Thyroid gland (tissue), 4 donors: ENCODE results near the gene IRF7. TPM values are rescaled to one million over a fixed set of nuclear protein-coding genes. Genes with fewer than 3 reads are reported as not detected.

Source experiments
- DNase-seq, 2 donors: peaks; one replicate each; pipeline ENCODE4 v3.0.0-alpha.2; 2019
- H3K27ac ChIP-seq, 3 donors: fragments of 200-600 bp; sonication (generic); 1 replicate in 2 of 3; 2 replicates in 1 of 3; pipeline ENCODE4 v1.5.1; 2016 to 2019; ENCODE audit warnings: mild to moderate bottlenecking in 1 of 3, moderate library complexity in 1 of 3
- H3K27me3 ChIP-seq: fragments of 200-600 bp; sonication (generic); one replicate; pipeline ENCODE4 v1.5.1; 2019
- H3K36me3 ChIP-seq, 2 donors: fragments of 200-600 bp; sonication (generic); one replicate each; pipeline ENCODE4 v1.5.1; 2016 to 2019
- H3K4me1 ChIP-seq, 2 donors: fragments of 200-600 bp; sonication (generic); one replicate each; pipeline ENCODE4 v1.5.1; 2017 to 2019
- H3K4me3 ChIP-seq, 3 donors: fragments of 200-600 bp; sonication (generic); replicated peaks in 1 of 3; 1 replicate in 2 of 3; 2 replicates in 1 of 3; pipeline ENCODE4 v1.5.1; 2016; ENCODE audit warnings: mild to moderate bottlenecking in 1 of 3
- H3K9me3 ChIP-seq: fragments of 200-600 bp; sonication (generic); one replicate; pipeline ENCODE4 v1.5.1; 2017
- CTCF ChIP-seq, 6 experiments: fragments of 200-600 bp in 3 of 6; fragments of 450-650 bp in 3 of 6; sonication (generic) in 3 of 6; IDR thresholded peaks; one replicate each; pipeline ENCODE4 v1.5.1; 2016 to 2019; ENCODE audit warnings: antibody characterized with exemption in 6 of 6, mild to moderate bottlenecking in 2 of 6, inconsistent platforms in 1 of 6, moderate library complexity in 1 of 6
- POLR2A ChIP-seq, 2 donors: fragments of 450-650 bp; IDR thresholded peaks; one replicate each; pipeline ENCODE4 v1.6.1; 2017; ENCODE audit warnings: antibody characterized with exemption in 2 of 2, mild to moderate bottlenecking in 2 of 2, moderate library complexity in 1 of 2
- WGBS, 2 donors: methylation state at CpG; one replicate each; pipeline ENCODE4 v1.1.5; 2017; 5-methylcytosine and 5-hydroxymethylcytosine counted together
- intact Hi-C: fragments of 100-400 bp; cut with DNase I; formaldehyde crosslinking; loops from one replicate; pipeline ENCODE4 v1.15.1; 2023
- total RNA-seq, 4 donors: library from RNA; depleted of rRNA; stranded (reverse); fragments of >200 nt; gene quantifications; one replicate each; pipeline ENCODE4 v1.2.3, GENCODE V29; 2016

The IRF7 gene
- total RNA-seq, 4 donors from 2014 or later = 15.4 to 42.4 (median 29.1) TPM

DNA sequence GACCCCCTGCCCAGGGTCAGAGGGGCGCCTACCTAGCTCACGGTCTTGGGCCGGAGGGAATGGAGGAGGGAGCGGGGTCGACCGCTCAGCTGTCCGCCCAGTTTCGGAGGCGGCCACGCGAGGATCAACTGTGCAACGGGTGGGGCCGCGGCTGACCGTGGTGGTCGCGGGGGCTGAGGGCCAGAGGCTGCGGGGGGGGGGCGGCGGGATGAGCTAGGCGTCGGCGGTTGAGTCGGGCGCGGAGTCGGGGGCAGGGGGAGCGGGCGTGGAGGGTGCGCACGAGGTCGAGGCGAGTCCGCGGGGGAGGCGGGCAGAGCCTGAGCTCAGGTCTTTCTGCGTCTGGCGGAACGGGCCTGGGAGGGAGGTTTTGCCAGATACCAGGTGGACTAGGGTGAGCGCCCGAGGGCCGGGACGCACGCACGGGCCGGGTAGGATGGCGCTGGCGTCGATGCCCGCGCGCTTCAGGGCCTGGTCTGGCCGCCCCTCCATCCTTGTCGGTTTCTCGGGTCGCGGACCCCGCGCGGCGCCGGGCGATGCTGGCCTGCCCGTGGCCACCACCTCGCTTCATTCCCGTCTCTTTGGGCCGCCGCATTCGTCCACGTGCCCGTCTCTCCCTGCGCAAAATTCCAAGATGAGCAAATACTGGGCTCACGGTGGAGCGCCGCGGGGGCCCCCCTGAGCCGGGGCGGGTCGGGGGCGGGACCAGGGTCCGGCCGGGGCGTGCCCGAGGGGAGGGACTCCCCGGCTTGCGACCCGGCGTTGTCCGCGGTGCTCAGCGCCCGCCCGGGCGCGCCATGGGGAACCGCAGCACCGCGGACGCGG is 21.0 kb upstream of the IRF7 start, which contains the start of gene DRD4:
TSS of gene DRD4 (plus strand) at position 759 of the 822 bp plus-strand sequence. CDS start at position 795, 36 bp downstream.
- no peaks in the 10 kb centered on the region for H3K27me3 ChIP-seq
- no peaks in the 10 kb centered on the region for H3K9me3 ChIP-seq
- H3K36me3 ChIP-seq = no peaks in the 10 kb centered on the region
- WGBS, 2 donors = 30% methylated on average over 18 of the region's 100 CpGs; no CpG with 5 or more reads in 1 of the 2 donors
- no peak within 1 kb of the TSS for H3K27ac ChIP-seq
- intact Hi-C loops = no loop called here
- TF ChIP-seq POLR2A (IDR thresholded peaks at IDR 0.05) (no peak), CTCF (IDR thresholded peaks at IDR 0.05) (no peak)
- H3K4me3 ChIP-seq = no peak within 1 kb of the TSS
- peaks cover 0 to 44% of the 10 kb centered on the region in 2 donors for H3K4me1 ChIP-seq
- peak in 1 of 2 donors; percentile 26 for DNase-seq

- Histone ChIP-seq H3K36me3 (no peaks in the 10 kb centered on the region), H3K4me1 (peaks cover 0 to 43% of the 10 kb centered on the region in 2 donors), H3K4me3 (no peak overlapping the region), H3K9me3 (no peaks in the 10 kb centered on the region), H3K27ac (no peak overlapping the region), H3K27me3 (no peaks in the 10 kb centered on the region)
- no peak for DNase-seq
- 81 to 91% methylated on average over 20 to 22 of the region's 22 CpGs for WGBS, 2 donors
- TF ChIP-seq CTCF (IDR thresholded peaks at IDR 0.05) (no peak), POLR2A (IDR thresholded peaks at IDR 0.05) (no peak)
- intact Hi-C loops = no loop called here
These were observed 20.3 kb upstream of the IRF7 start for GRCh38 chr11:635945-636510.

DNA sequence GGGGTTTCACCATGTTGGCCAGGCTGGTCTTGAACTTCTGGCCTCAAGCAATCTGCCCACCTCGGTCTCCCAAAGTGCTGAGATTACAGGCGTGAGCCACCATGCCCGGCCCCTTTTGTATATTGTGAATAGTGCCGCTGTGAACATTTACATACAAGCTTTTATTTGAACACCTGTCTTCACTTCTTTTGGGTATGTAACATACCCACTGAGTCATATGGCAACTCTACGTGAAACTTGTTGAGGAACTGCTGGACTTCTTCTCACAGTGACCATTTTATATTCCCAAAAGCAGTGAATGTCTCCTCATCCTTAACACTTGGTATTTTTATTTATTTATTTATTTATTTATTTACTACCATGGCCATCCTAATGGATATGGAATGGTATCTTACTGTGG is 15.1 kb upstream of the IRF7 start:
- Histone ChIP-seq H3K9me3 (no peaks in the 10 kb centered on the region), H3K4me1 (no peaks in the 10 kb centered on the region), H3K36me3 (no peaks in the 10 kb centered on the region), H3K27ac (no peak overlapping the region), H3K27me3 (no peaks in the 10 kb centered on the region), H3K4me3 (no peak overlapping the region)
- TF ChIP-seq CTCF (IDR thresholded peaks at IDR 0.05) (no peak), POLR2A (IDR thresholded peaks at IDR 0.05) (no peak)
- no peak for DNase-seq
- WGBS, 2 donors = 94 to 98% methylated on average over 5 of the region's 5 CpGs
- intact Hi-C loops = no loop called here

DNA sequence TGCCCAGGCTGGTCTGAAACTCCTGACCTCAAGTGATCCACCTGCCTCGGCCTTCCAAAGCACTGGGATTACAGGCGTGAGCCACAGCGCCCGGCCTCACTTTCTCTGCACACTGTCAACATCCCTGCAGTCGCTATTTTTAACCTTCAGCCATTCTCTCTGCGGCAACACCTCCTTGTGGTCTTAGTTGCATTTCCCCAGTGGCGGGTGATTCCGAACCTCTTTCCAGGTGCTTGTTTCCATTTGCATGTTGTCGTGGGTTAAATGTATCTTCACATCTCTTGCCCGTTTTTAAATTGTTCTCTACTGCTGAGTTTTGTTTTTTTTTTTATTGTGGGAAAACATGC is 13.5 kb upstream of the IRF7 start:
- Histone ChIP-seq H3K27ac (no peak overlapping the region), H3K36me3 (no peaks in the 10 kb centered on the region), H3K27me3 (no peaks in the 10 kb centered on the region), H3K9me3 (no peaks in the 10 kb centered on the region), H3K4me3 (no peak overlapping the region), H3K4me1 (no peaks in the 10 kb centered on the region)
- TF ChIP-seq CTCF (IDR thresholded peaks at IDR 0.05) (no peak), POLR2A (IDR thresholded peaks at IDR 0.05) (no peak)
- no peak for DNase-seq
- WGBS, 2 donors = 74 to 76% methylated on average over 10 of the region's 10 CpGs
- intact Hi-C loops = no loop called here

GRCh38 chr11:628056-628455 is 12.3 kb upstream of the IRF7 start:
- Histone ChIP-seq H3K4me3 (no peak overlapping the region), H3K36me3 (no peaks in the 10 kb centered on the region), H3K27me3 (no peaks in the 10 kb centered on the region), H3K9me3 (no peaks in the 10 kb centered on the region), H3K4me1 (no peaks in the 10 kb centered on the region), H3K27ac (no peak overlapping the region)
- DNase-seq = no peak
- 92 to 95% methylated on average over 31 of the region's 31 CpGs for WGBS, 2 donors
- TF ChIP-seq CTCF (IDR thresholded peaks at IDR 0.05) = no peak
- intact Hi-C loops = no loop called here
